Esophagus muscularis mucosa (tissue), 4 donors: ENCODE measurements around the gene FAM20A. TPM values are rescaled to one million over a fixed set of nuclear protein-coding genes. Genes with fewer than 3 reads are reported as not detected.
A peak's percentile ranks its signal among the peaks of the same experiment; 100 is the strongest.

Experiments
- DNase-seq: peaks from one replicate; pipeline ENCODE4 v3.0.0-alpha.2; 2017; ENCODE audit errors: extremely low spot score
- H3K27ac ChIP-seq, 4 donors: fragments of 200-600 bp; sonication (generic); replicated peaks in 1 of 4; 1 replicate in 3 of 4; 2 replicates in 1 of 4; pipeline ENCODE4 v1.5.1; 2016 to 2019; ENCODE audit warnings: mild to moderate bottlenecking in 1 of 4
- H3K27me3 ChIP-seq, 4 donors: fragments of 200-600 bp; sonication (generic); one replicate each; pipeline versions ENCODE4 v1.5.1 to v1.6.0; 2016 to 2019
- H3K36me3 ChIP-seq, 4 donors: fragments of 200-600 bp; sonication (generic); one replicate each; pipeline ENCODE4 v1.5.1; 2016 to 2019
- H3K4me1 ChIP-seq, 4 donors: fragments of 200-600 bp; sonication (generic); one replicate each; pipeline ENCODE4 v1.5.1; 2016 to 2019
- H3K4me3 ChIP-seq, 4 donors: fragments of 200-600 bp; sonication (generic); 1 replicate in 2 of 4; 2 replicates in 2 of 4; pipeline ENCODE4 v1.5.1; 2016 to 2019; ENCODE audit warnings: mild to moderate bottlenecking in 4 of 4, moderate library complexity in 1 of 4
- H3K9me3 ChIP-seq, 4 donors: fragments of 200-600 bp; sonication (generic); 1 replicate in 3 of 4; 2 replicates in 1 of 4; pipeline ENCODE4 v1.5.1; 2016 to 2019
- CTCF ChIP-seq, 3 experiments: fragments of 200-600 bp in 2 of 3; fragments of 450-650 bp in 1 of 3; sonication (generic) in 2 of 3; IDR thresholded peaks; one replicate each; pipeline ENCODE4 v1.5.1; 2017 to 2019; ENCODE audit warnings: antibody characterized with exemption in 3 of 3, mild to moderate bottlenecking in 2 of 3, moderate library complexity in 1 of 3
- EP300 ChIP-seq: sonication (generic); formaldehyde crosslinking; IDR thresholded peaks from one replicate; pipeline ENCODE4 v1.6.1; 2017; ENCODE audit warnings: antibody characterized with exemption
- POLR2A ChIP-seq: fragments of 450-650 bp; IDR thresholded peaks from one replicate; pipeline ENCODE4 v1.6.1; 2017; ENCODE audit warnings: antibody characterized with exemption, moderate library complexity, mild to moderate bottlenecking, low read depth
- POLR2AphosphoS5 ChIP-seq, 2 donors: sonication (generic); formaldehyde crosslinking; IDR thresholded peaks; one replicate each; pipeline ENCODE4 v1.6.1; 2017; ENCODE audit warnings: antibody characterized with exemption in 2 of 2
- WGBS: methylation state at CpG from one replicate; pipeline ENCODE4 v1.1.5; 2018; 5-methylcytosine and 5-hydroxymethylcytosine counted together
- intact Hi-C: fragments of 100-400 bp; cut with DNase I; formaldehyde crosslinking; loops from one replicate; pipeline ENCODE4 v1.15.1; 2023
- total RNA-seq, 4 donors: library from RNA; depleted of rRNA; stranded (reverse); fragments of >200 nt; gene quantifications; one replicate each; pipeline versions ENCODE4 v1.1.0 to v1.2.1, GENCODE V29; 2016

The FAM20A gene
- 10 to 100 TPM in 1 of 4 donors, 1 to 10 TPM in 3; 1.7 to 21.2 (median 3.2) TPM for total RNA-seq

DNA sequence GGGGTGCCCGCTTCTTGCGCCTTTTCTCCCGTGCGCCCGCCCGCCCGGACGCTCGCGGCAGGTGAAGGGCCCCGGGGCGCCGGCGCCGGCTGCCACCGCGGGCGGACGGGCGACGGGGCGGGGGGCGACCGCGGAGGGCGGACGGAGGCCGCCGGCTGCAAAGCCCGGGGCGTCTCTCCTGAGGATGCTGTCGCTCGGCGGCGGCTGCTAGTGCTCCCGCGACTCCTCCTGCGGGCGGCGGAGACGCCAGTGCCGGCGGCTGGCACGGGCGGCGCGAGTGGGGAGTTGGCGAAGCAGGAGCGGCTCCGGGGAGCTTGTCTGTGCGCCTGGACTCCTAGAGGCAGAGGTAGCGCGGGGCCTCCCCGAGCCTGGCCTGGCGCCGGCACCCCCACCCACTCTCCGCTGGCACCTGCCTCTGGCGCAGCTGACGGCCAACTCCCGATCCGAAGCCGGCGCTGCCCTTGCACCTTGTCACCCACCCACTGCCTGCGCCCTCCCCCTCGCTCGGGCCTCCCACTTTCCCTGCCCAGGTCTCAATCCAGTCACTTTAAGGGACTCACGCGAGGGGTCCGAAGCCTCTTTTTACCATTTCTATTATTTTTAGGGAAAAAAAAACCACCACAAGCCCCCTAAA lies at the start of gene FAM20A:
Gene FAM20A (minus strand): TSS at position 437 of the 634 bp plus-strand sequence. CDS start 701 bp downstream, outside the sequence.
- peaks cover 5 to 39% (median 11%) of the 10 kb centered on the region in 4 donors for H3K27me3 ChIP-seq
- no peak for TF ChIP-seq CTCF (IDR thresholded peaks at IDR 0.05)
- TF ChIP-seq POLR2AphosphoS5 (IDR thresholded peaks at IDR 0.05), result no peak
- no peak for TF ChIP-seq POLR2A
- no peak for TF ChIP-seq EP300
- H3K27ac ChIP-seq, result peak within 1 kb of the TSS; percentile 67 to 76 (median 70)
- no peaks in the 10 kb centered on the region for H3K36me3 ChIP-seq
- intact Hi-C loops, result no loop called here
- H3K4me3 ChIP-seq, result peak within 1 kb of the TSS; percentile 57 to 62 (median 59)
- peaks cover 13 to 27% (median 21%) of the 10 kb centered on the region in 4 donors for H3K4me1 ChIP-seq
- DNase-seq, result peak; percentile 91
- WGBS, result 13% methylated on average over 13 of the region's 69 CpGs
- no peaks in the 10 kb centered on the region for H3K9me3 ChIP-seq

DNA sequence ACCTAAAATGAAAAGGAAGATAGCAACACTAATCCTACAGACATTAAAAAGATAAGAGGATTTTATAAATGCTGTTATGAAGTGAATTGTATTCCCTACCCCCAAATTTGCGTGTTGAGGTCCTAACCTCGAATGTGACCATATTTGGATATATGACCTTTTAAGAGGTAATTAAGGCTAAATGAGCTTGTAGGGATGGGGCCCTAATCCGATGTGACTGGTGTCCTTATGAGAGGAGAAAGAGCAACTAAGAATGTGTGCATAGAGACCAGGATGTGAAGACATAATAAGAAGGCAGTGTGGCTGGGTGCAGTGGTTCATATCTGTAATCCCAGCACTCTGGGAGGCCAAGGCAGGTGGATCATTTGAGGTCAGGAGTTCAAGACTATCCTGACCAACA lies 48.2 kb upstream of the FAM20A start:
- 75% methylated on average over 3 of the region's 3 CpGs for WGBS
- no peaks in the 10 kb centered on the region for H3K36me3 ChIP-seq
- no peak overlapping the region for H3K27ac ChIP-seq
- no peak overlapping the region for H3K4me3 ChIP-seq
- H3K4me1 ChIP-seq, result no peaks in the 10 kb centered on the region
- intact Hi-C loops, result no loop called here
- no peaks in the 10 kb centered on the region for H3K9me3 ChIP-seq
- DNase-seq, result no peak
- TF ChIP-seq CTCF (IDR thresholded peaks at IDR 0.05), result no peak
- TF ChIP-seq POLR2AphosphoS5 (IDR thresholded peaks at IDR 0.05), result no peak
- no peak for TF ChIP-seq EP300
- no peak for TF ChIP-seq POLR2A
- no peaks in the 10 kb centered on the region for H3K27me3 ChIP-seq

GRCh38 chr17:68646626-68647526 lies 45.7 kb upstream of the FAM20A start:
- no peaks in the 10 kb centered on the region for H3K36me3 ChIP-seq
- DNase-seq, result no peak
- H3K9me3 ChIP-seq, result no peaks in the 10 kb centered on the region
- no peak overlapping the region for H3K4me3 ChIP-seq
- intact Hi-C loops, result no loop called here
- TF ChIP-seq POLR2AphosphoS5 (IDR thresholded peaks at IDR 0.05) (no peak), POLR2A (no peak), CTCF (IDR thresholded peaks at IDR 0.05) (no peak), EP300 (no peak)
- peaks cover 0 to 3% (median 0%) of the 10 kb centered on the region in 4 donors for H3K4me1 ChIP-seq
- 87% methylated on average over 10 of the region's 11 CpGs for WGBS
- H3K27ac ChIP-seq, result no peak overlapping the region
- H3K27me3 ChIP-seq, result no peaks in the 10 kb centered on the region

GRCh38 chr17:68642118-68642412 lies 40.9 kb upstream of the FAM20A start:
- intact Hi-C loops, result loop anchor here (5.0 kb wide), 1 partner anchor 40 kb away; no protein-coding TSS in a partner anchor
- no peak for DNase-seq
- H3K4me3 ChIP-seq, result no peak overlapping the region
- no peaks in the 10 kb centered on the region for H3K27me3 ChIP-seq
- no peaks in the 10 kb centered on the region for H3K36me3 ChIP-seq
- no peaks in the 10 kb centered on the region for H3K9me3 ChIP-seq
- peaks cover 0 to 23% (median 2%) of the 10 kb centered on the region in 4 donors for H3K4me1 ChIP-seq
- TF ChIP-seq CTCF (IDR thresholded peaks at IDR 0.05) (no peak), POLR2AphosphoS5 (IDR thresholded peaks at IDR 0.05) (no peak)
- no peak overlapping the region for H3K27ac ChIP-seq
- WGBS, result 47% methylated on average over 4 of the region's 4 CpGs
